ENCODE results near the gene TIGD3. TPM values are rescaled to one million over a fixed set of nuclear protein-coding genes. Genes with fewer than 3 reads are reported as not detected.

TIGD3 gene
- polyA plus RNA-seq, 1 donor (not counting 4 experiments of a cell fraction or from before 2014, with no cell fraction given), result not detected

GRCh38 chr11:65384301-65384889 is 29.8 kb downstream of the TIGD3 start:
- Histone ChIP-seq H4K20me1 (ENCODE audit: control insufficient read depth, extremely low read depth, insufficient read depth, low read length) (no peaks in the 10 kb centered on the region), H3K27ac (ENCODE audit: control insufficient read depth, insufficient read depth, low read length) (peak overlapping the region; percentile 36), H3K4me1 (ENCODE audit: control insufficient read depth, extremely low read depth, insufficient read depth, low read length) (peaks cover 59% of the 10 kb centered on the region), H3K27me3 (ENCODE audit: control insufficient read depth, extremely low read depth, insufficient read depth, low read length) (no peaks in the 10 kb centered on the region), H2AFZ (ENCODE audit: control insufficient read depth, low read length) (no peak overlapping the region), H3K79me2 (ENCODE audit: control insufficient read depth, insufficient read depth, low read length) (peaks cover 26% of the 10 kb centered on the region), H3K9ac (ENCODE audit: control insufficient read depth, extremely low read depth, insufficient read depth, low read length) (no peak overlapping the region), H3K36me3 (ENCODE audit: control insufficient read depth in 2 of 2, extremely low read depth in 1 of 2, insufficient read depth in 2 of 2, low read length in 2 of 2) (peaks cover under 1 to 10% of the 10 kb centered on the region in 2 experiments), H3K4me3 (ENCODE audit: control insufficient read depth in 2 of 3, extremely low read depth in 1 of 3, insufficient read depth in 2 of 3, low read depth in 1 of 3, low read length in 3 of 3) (no peak overlapping the region), H3K9me1 (ENCODE audit: control insufficient read depth, extremely low read depth, insufficient read depth, low read length) (no peaks in the 10 kb centered on the region), H3K9me3 (ENCODE audit: control insufficient read depth, low read depth, low read length) (no peaks in the 10 kb centered on the region), H3K4me2 (ENCODE audit: control insufficient read depth, extremely low read depth, insufficient read depth, low read depth, low read length) (no peak overlapping the region)
- FAIRE-seq (no peak), DNase-seq (ENCODE audit: low read depth, low spot score) (no peak)
- TF ChIP-seq CTCF (optimal IDR thresholded peaks at IDR 0.05 in 1 of 3, IDR thresholded peaks at IDR 0.05 in 1 of 3, conservative IDR thresholded peaks at IDR 0.05 in 1 of 3; ENCODE audit: extremely low read depth in 1 of 3, insufficient read depth in 2 of 3, low read length in 3 of 3), result no peak
- TF ChIP-seq EZH2 (IDR thresholded peaks at IDR 0.05; ENCODE audit: low read length), result no peak
- dilution Hi-C loops (cut with MboI; ENCODE audit: extremely low pct_ligation_motif_present, low sequenced_read_pairs), result no loop called here

GRCh38 chr11:65386307-65387140 is 32.0 kb downstream of the TIGD3 start, which contains the start of gene FRMD8:
Gene FRMD8, plus strand, starts transcription at chr11:65386637. Its CDS starts 400 bp downstream, at chr11:65387037.
- DNase-seq (ENCODE audit: low read depth, low spot score) (no peak), FAIRE-seq (no peak)
- Histone ChIP-seq H4K20me1 (ENCODE audit: control insufficient read depth, extremely low read depth, insufficient read depth, low read length) (no peaks in the 10 kb centered on the region), H3K9me3 (ENCODE audit: control insufficient read depth, low read depth, low read length) (no peaks in the 10 kb centered on the region), H3K9me1 (ENCODE audit: control insufficient read depth, extremely low read depth, insufficient read depth, low read length) (peaks cover 3% of the 10 kb centered on the region), H3K4me3 (ENCODE audit: control insufficient read depth in 2 of 3, extremely low read depth in 1 of 3, insufficient read depth in 2 of 3, low read depth in 1 of 3, low read length in 3 of 3) (peak within 1 kb of the TSS; percentile 80 to 96 (median 89)), H3K4me1 (ENCODE audit: control insufficient read depth, extremely low read depth, insufficient read depth, low read length) (peaks cover 77% of the 10 kb centered on the region), H3K36me3 (ENCODE audit: control insufficient read depth in 2 of 2, extremely low read depth in 1 of 2, insufficient read depth in 2 of 2, low read length in 2 of 2) (peaks cover 8 to 17% of the 10 kb centered on the region in 2 experiments), H3K79me2 (ENCODE audit: control insufficient read depth, insufficient read depth, low read length) (peaks cover 43% of the 10 kb centered on the region), H2AFZ (ENCODE audit: control insufficient read depth, low read length) (peak within 1 kb of the TSS; percentile 88), H3K4me2 (ENCODE audit: control insufficient read depth, extremely low read depth, insufficient read depth, low read depth, low read length) (peak within 1 kb of the TSS; percentile 92), H3K9ac (ENCODE audit: control insufficient read depth, extremely low read depth, insufficient read depth, low read length) (peak within 1 kb of the TSS; percentile 90), H3K27ac (ENCODE audit: control insufficient read depth, insufficient read depth, low read length) (peak within 1 kb of the TSS; percentile 90), H3K27me3 (ENCODE audit: control insufficient read depth, extremely low read depth, insufficient read depth, low read length) (no peaks in the 10 kb centered on the region)
- dilution Hi-C loops (cut with MboI; ENCODE audit: extremely low pct_ligation_motif_present, low sequenced_read_pairs), result no loop called here
- TF ChIP-seq EZH2 (IDR thresholded peaks at IDR 0.05; ENCODE audit: low read length), result no peak
- no peak for TF ChIP-seq CTCF (optimal IDR thresholded peaks at IDR 0.05 in 1 of 3, IDR thresholded peaks at IDR 0.05 in 1 of 3, conservative IDR thresholded peaks at IDR 0.05 in 1 of 3; ENCODE audit: extremely low read depth in 1 of 3, insufficient read depth in 2 of 3, low read length in 3 of 3)
